WTC11 (cell line): ENCODE data around the gene DCAF5. TPM values are rescaled to one million over a fixed set of nuclear protein-coding genes. Genes with fewer than 3 reads are reported as not detected.

Experiments used
- ATAC-seq: fragments of 200-7000 bp; cut with Tn5 transposase; 2 replicates; pipeline ENCODE4 v1.10.0; 2021; ENCODE audit warnings: mild to moderate bottlenecking, moderate library complexity
- CTCF ChIA-PET: fragments of 300-600 bp; sonication (Branson Sonifier 250); formaldehyde crosslinking; loops from one replicate; lab custom pipeline; 2021; ENCODE audit warnings: antibody characterized with exemption; lab: Charles Lee
- POLR2A ChIA-PET: fragments of 350-600 bp; sonication (Branson Sonifier 250); formaldehyde crosslinking; loops from one replicate; lab custom pipeline; 2021; ENCODE audit warnings: antibody characterized with exemption; lab: Charles Lee
- DNase-seq: peaks from one replicate; pipeline ENCODE4 v3.0.0; 2021; ENCODE audit warnings: low spot score
- H3K27ac Mint-ChIP-seq: 2 replicates; pipeline ENCODE4 v1.8.0; 2021; ENCODE audit warnings: mixed read lengths
- H3K27me3 Mint-ChIP-seq: 2 replicates; pipeline ENCODE4 v1.8.0; 2021; ENCODE audit warnings: low read depth, mild to moderate bottlenecking, moderate library complexity, mixed read lengths
- H3K36me3 Mint-ChIP-seq: 2 replicates; pipeline ENCODE4 v1.8.0; 2021; ENCODE audit warnings: mixed read lengths
- H3K4me1 Mint-ChIP-seq: 2 replicates; pipeline ENCODE4 v1.8.0; 2022; ENCODE audit warnings: mixed read lengths
- H3K4me3 Mint-ChIP-seq: 2 replicates; pipeline ENCODE4 v1.8.0; 2021; ENCODE audit warnings: mild to moderate bottlenecking, moderate library complexity, mixed read lengths
- H3K9me3 Mint-ChIP-seq: 2 replicates; pipeline ENCODE4 v1.8.0; 2021; ENCODE audit warnings: mixed read lengths
- ELF4 ChIP-seq: sonication (generic); formaldehyde crosslinking; IDR thresholded peaks from 2 replicates; pipeline ENCODE4 v1.8.1; 2022; ENCODE audit warnings: low read depth, mild to moderate bottlenecking, moderate library complexity, missing genetic modification reagents
- EMX1 ChIP-seq: fragments of 250-450 bp; sonication (Bioruptor Pico); IDR thresholded peaks from 2 replicates; pipeline ENCODE4 v1.8.0; 2021; ENCODE audit warnings: mild to moderate bottlenecking
- NR2C2 ChIP-seq: sonication (generic); formaldehyde crosslinking; IDR thresholded peaks from 2 replicates; pipeline ENCODE4 v1.8.0; 2022; ENCODE audit warnings: mild to moderate bottlenecking, missing genetic modification reagents
- RORB ChIP-seq: fragments of 250-450 bp; sonication (Bioruptor Pico); IDR thresholded peaks from 2 replicates; pipeline ENCODE4 v1.9.0; 2021; ENCODE audit warnings: mild to moderate bottlenecking
- ZNF121 ChIP-seq: sonication (generic); formaldehyde crosslinking; IDR thresholded peaks from 2 replicates; pipeline ENCODE4 v1.8.0; 2023; ENCODE audit warnings: missing genetic modification reagents
- ZNF219 ChIP-seq: sonication (generic); formaldehyde crosslinking; IDR thresholded peaks from 2 replicates; pipeline ENCODE4 v1.8.0; 2023; ENCODE audit warnings: missing genetic modification reagents, mild to moderate bottlenecking, borderline replicate concordance
- ZNF396 ChIP-seq: fragments of 250-450 bp; sonication (Bioruptor Pico); IDR thresholded peaks from 2 replicates; pipeline ENCODE4 v1.8.0; 2021; ENCODE audit warnings: mild to moderate bottlenecking, moderate library complexity, borderline replicate concordance
- ZNF416 ChIP-seq: fragments of 250-450 bp; sonication (Bioruptor Pico); IDR thresholded peaks from 2 replicates; pipeline ENCODE4 v1.9.0; 2021; ENCODE audit warnings: mild to moderate bottlenecking, inconsistent platforms
- total RNA-seq: library from RNA; stranded (reverse); gene quantifications from 3 replicates; pipeline ENCODE4 v1.2.3, GENCODE V29; 2021
- TF ChIP-seq, protein P1 (sequence below): fragments of 250-450 bp; sonication (Bioruptor Pico); IDR thresholded peaks from 2 replicates; pipeline ENCODE4 v1.9.0; 2021; ENCODE audit warnings: mild to moderate bottlenecking
- TF ChIP-seq, protein P2 (sequence below): sonication (generic); formaldehyde crosslinking; IDR thresholded peaks from 2 replicates; pipeline ENCODE4 v1.8.0; 2023; ENCODE audit warnings: missing genetic modification reagents, mild to moderate bottlenecking, borderline replicate concordance
- TF ChIP-seq, protein P3 (sequence below): sonication (generic); formaldehyde crosslinking; IDR thresholded peaks from 2 replicates; pipeline ENCODE4 v1.8.1; 2023; ENCODE audit warnings: mild to moderate bottlenecking, missing genetic modification reagents
- TF ChIP-seq, protein P4 (sequence below): sonication (generic); formaldehyde crosslinking; IDR thresholded peaks from 2 replicates; pipeline ENCODE4 v1.8.1; 2022; ENCODE audit warnings: missing genetic modification reagents, borderline replicate concordance
- TF ChIP-seq, protein P5 (sequence below): sonication (generic); formaldehyde crosslinking; conservative IDR thresholded peaks from 2 replicates; pipeline ENCODE4 v1.8.1; 2023; ENCODE audit warnings: mild to moderate bottlenecking, low read depth, missing genetic modification reagents, moderate library complexity
- TF ChIP-seq, protein P6 (sequence below): sonication (generic); formaldehyde crosslinking; IDR thresholded peaks from 2 replicates; pipeline ENCODE4 v1.8.1; 2023; ENCODE audit warnings: mild to moderate bottlenecking, missing genetic modification reagents, moderate library complexity
- TF ChIP-seq, protein P7 (sequence below): fragments of 200-600 bp; IDR thresholded peaks from 2 replicates; pipeline ENCODE4 v1.8.0; 2022; ENCODE audit warnings: antibody characterized with exemption

Gene DCAF5
- total RNA-seq, 1 experiment from 2014 or later = 30.3 TPM

DNA sequence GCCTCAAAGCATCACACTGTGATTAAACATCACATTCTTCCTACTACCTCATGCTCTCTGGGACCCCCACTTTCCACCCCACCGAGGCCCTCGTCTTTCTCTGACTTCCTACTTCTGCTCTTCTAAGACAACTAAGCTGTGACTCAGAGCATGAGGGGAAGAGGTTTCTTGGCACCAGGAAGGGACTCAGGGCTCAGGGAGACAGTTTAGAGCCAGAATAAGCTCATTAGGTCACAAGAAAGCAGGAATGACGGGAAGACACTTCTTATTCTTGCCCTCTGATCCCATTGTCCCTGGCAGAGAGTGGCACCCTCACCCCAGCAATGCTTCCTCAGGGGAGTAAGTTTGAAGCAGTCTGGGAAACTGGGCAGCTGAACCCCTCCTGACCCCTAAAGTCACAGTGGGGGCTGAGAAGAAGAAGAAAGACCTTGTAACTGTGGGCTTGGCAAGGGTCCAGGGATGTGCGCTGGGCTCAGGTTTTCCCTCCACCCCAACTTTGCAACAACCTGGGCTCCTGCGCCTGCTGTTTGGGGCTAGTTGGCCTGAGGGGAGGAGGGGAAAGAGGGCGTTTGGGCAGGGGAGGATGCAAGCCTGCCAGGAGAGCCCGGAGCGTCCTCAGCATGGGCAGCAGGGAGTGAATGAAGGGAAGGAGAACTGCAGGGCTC is 109.2 kb downstream of the DCAF5 start (continued):
- TF ChIP-seq, protein P1, sequence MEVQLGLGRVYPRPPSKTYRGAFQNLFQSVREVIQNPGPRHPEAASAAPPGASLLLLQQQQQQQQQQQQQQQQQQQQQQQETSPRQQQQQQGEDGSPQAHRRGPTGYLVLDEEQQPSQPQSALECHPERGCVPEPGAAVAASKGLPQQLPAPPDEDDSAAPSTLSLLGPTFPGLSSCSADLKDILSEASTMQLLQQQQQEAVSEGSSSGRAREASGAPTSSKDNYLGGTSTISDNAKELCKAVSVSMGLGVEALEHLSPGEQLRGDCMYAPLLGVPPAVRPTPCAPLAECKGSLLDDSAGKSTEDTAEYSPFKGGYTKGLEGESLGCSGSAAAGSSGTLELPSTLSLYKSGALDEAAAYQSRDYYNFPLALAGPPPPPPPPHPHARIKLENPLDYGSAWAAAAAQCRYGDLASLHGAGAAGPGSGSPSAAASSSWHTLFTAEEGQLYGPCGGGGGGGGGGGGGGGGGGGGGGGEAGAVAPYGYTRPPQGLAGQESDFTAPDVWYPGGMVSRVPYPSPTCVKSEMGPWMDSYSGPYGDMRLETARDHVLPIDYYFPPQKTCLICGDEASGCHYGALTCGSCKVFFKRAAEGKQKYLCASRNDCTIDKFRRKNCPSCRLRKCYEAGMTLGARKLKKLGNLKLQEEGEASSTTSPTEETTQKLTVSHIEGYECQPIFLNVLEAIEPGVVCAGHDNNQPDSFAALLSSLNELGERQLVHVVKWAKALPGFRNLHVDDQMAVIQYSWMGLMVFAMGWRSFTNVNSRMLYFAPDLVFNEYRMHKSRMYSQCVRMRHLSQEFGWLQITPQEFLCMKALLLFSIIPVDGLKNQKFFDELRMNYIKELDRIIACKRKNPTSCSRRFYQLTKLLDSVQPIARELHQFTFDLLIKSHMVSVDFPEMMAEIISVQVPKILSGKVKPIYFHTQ (CRISPR knock-in tag) = no peak
- TF ChIP-seq ZNF416 (CRISPR knock-in tag) (no peak), RORB (CRISPR knock-in tag) (no peak), EMX1 (CRISPR knock-in tag) (no peak)
- TF ChIP-seq, protein P2, sequence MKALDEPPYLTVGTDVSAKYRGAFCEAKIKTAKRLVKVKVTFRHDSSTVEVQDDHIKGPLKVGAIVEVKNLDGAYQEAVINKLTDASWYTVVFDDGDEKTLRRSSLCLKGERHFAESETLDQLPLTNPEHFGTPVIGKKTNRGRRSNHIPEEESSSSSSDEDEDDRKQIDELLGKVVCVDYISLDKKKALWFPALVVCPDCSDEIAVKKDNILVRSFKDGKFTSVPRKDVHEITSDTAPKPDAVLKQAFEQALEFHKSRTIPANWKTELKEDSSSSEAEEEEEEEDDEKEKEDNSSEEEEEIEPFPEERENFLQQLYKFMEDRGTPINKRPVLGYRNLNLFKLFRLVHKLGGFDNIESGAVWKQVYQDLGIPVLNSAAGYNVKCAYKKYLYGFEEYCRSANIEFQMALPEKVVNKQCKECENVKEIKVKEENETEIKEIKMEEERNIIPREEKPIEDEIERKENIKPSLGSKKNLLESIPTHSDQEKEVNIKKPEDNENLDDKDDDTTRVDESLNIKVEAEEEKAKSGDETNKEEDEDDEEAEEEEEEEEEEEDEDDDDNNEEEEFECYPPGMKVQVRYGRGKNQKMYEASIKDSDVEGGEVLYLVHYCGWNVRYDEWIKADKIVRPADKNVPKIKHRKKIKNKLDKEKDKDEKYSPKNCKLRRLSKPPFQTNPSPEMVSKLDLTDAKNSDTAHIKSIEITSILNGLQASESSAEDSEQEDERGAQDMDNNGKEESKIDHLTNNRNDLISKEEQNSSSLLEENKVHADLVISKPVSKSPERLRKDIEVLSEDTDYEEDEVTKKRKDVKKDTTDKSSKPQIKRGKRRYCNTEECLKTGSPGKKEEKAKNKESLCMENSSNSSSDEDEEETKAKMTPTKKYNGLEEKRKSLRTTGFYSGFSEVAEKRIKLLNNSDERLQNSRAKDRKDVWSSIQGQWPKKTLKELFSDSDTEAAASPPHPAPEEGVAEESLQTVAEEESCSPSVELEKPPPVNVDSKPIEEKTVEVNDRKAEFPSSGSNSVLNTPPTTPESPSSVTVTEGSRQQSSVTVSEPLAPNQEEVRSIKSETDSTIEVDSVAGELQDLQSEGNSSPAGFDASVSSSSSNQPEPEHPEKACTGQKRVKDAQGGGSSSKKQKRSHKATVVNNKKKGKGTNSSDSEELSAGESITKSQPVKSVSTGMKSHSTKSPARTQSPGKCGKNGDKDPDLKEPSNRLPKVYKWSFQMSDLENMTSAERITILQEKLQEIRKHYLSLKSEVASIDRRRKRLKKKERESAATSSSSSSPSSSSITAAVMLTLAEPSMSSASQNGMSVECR (CRISPR knock-in tag) = no peak
- TF ChIP-seq, protein P3, sequence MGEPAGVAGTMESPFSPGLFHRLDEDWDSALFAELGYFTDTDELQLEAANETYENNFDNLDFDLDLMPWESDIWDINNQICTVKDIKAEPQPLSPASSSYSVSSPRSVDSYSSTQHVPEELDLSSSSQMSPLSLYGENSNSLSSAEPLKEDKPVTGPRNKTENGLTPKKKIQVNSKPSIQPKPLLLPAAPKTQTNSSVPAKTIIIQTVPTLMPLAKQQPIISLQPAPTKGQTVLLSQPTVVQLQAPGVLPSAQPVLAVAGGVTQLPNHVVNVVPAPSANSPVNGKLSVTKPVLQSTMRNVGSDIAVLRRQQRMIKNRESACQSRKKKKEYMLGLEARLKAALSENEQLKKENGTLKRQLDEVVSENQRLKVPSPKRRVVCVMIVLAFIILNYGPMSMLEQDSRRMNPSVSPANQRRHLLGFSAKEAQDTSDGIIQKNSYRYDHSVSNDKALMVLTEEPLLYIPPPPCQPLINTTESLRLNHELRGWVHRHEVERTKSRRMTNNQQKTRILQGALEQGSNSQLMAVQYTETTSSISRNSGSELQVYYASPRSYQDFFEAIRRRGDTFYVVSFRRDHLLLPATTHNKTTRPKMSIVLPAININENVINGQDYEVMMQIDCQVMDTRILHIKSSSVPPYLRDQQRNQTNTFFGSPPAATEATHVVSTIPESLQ (CRISPR knock-in tag) = no peak
- TF ChIP-seq, protein P4, sequence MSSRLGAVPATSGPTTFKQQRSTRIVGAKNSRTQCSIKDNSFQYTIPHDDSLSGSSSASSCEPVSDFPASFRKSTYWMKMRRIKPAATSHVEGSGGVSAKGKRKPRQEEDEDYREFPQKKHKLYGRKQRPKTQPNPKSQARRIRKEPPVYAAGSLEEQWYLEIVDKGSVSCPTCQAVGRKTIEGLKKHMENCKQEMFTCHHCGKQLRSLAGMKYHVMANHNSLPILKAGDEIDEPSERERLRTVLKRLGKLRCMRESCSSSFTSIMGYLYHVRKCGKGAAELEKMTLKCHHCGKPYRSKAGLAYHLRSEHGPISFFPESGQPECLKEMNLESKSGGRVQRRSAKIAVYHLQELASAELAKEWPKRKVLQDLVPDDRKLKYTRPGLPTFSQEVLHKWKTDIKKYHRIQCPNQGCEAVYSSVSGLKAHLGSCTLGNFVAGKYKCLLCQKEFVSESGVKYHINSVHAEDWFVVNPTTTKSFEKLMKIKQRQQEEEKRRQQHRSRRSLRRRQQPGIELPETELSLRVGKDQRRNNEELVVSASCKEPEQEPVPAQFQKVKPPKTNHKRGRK (CRISPR knock-in tag) = no peak

DNA sequence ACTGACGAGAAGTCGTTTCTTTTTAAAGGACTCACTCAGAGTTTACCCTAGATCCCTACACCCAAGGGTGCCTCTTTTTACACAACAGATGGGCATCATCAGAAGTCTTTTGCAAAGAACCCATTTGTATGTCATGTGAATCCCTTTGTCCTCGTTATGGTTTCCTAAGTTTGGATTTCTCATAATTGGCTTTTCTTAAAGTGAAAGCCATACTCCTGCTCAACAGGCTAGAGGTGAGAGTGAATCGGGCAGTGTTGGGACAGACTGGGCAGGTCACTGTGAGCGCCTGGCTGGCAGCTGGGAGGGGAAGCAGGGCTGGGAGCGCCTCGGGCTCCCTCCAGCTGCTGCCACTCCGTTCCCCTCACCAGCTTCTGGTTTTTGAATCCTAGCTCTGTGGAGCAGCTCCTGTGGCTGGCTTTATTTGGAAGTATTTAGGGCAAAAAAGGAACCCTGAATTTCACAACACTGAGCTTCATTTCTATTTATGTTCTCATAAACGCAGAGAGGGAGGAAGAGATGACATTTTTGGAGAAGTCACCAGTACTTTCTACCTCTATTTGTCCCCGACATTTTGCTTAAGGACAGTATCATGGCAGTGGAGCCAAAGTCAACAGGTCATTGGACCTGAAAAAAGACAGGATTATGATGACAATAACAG is 110.0 kb downstream of the DCAF5 start:
- Mint-ChIP-seq H3K36me3 (no peaks in the 10 kb centered on the region), H3K27ac (no peak overlapping the region), H3K27me3 (no peaks in the 10 kb centered on the region), H3K4me3 (no peak overlapping the region), H3K4me1 (peaks cover 56% of the 10 kb centered on the region), H3K9me3 (no peaks in the 10 kb centered on the region)
- no peak for DNase-seq
- ChIA-PET POLR2A (no interaction called here), CTCF (interaction anchor here (0.6 to 1.8 kb wide), 2 partner anchors 13 to 48 kb away, joined by 3 to 4 read pairs; no protein-coding TSS in a partner anchor)
- no peak for ATAC-seq
- TF ChIP-seq ELF4 (CRISPR knock-in tag) (no peak), ZNF396 (CRISPR knock-in tag) (no peak), ZNF219 (CRISPR knock-in tag) (no peak), ZNF121 (CRISPR knock-in tag) (no peak), NR2C2 (no peak)
- TF ChIP-seq, protein P5, sequence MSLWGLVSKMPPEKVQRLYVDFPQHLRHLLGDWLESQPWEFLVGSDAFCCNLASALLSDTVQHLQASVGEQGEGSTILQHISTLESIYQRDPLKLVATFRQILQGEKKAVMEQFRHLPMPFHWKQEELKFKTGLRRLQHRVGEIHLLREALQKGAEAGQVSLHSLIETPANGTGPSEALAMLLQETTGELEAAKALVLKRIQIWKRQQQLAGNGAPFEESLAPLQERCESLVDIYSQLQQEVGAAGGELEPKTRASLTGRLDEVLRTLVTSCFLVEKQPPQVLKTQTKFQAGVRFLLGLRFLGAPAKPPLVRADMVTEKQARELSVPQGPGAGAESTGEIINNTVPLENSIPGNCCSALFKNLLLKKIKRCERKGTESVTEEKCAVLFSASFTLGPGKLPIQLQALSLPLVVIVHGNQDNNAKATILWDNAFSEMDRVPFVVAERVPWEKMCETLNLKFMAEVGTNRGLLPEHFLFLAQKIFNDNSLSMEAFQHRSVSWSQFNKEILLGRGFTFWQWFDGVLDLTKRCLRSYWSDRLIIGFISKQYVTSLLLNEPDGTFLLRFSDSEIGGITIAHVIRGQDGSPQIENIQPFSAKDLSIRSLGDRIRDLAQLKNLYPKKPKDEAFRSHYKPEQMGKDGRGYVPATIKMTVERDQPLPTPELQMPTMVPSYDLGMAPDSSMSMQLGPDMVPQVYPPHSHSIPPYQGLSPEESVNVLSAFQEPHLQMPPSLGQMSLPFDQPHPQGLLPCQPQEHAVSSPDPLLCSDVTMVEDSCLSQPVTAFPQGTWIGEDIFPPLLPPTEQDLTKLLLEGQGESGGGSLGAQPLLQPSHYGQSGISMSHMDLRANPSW (CRISPR knock-in tag) = no peak
- TF ChIP-seq, protein P6, sequence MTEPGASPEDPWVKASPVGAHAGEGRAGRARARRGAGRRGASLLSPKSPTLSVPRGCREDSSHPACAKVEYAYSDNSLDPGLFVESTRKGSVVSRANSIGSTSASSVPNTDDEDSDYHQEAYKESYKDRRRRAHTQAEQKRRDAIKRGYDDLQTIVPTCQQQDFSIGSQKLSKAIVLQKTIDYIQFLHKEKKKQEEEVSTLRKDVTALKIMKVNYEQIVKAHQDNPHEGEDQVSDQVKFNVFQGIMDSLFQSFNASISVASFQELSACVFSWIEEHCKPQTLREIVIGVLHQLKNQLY (CRISPR knock-in tag) = no peak
- TF ChIP-seq, protein P7, sequence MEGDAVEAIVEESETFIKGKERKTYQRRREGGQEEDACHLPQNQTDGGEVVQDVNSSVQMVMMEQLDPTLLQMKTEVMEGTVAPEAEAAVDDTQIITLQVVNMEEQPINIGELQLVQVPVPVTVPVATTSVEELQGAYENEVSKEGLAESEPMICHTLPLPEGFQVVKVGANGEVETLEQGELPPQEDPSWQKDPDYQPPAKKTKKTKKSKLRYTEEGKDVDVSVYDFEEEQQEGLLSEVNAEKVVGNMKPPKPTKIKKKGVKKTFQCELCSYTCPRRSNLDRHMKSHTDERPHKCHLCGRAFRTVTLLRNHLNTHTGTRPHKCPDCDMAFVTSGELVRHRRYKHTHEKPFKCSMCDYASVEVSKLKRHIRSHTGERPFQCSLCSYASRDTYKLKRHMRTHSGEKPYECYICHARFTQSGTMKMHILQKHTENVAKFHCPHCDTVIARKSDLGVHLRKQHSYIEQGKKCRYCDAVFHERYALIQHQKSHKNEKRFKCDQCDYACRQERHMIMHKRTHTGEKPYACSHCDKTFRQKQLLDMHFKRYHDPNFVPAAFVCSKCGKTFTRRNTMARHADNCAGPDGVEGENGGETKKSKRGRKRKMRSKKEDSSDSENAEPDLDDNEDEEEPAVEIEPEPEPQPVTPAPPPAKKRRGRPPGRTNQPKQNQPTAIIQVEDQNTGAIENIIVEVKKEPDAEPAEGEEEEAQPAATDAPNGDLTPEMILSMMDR = no peak
